Gastrocnemius medialis (tissue), 4 donors: ENCODE measurements around the gene DPYSL5. TPM values are rescaled to one million over a fixed set of nuclear protein-coding genes. Genes with fewer than 3 reads are reported as not detected.

ENCODE experiments used
- ATAC-seq, 2 donors: fragments of 150-250 bp; one replicate each; pipeline ENCODE4 v1.9.1; 2016
- DNase-seq, 2 donors: peaks; one replicate each; pipeline ENCODE4 v3.0.0-alpha.2; 2019
- H3K27ac ChIP-seq, 4 donors: fragments of 200-600 bp; sonication (generic); 1 replicate in 1 of 4; 2 replicates in 3 of 4; pipeline ENCODE4 v1.5.1; 2016 to 2018; ENCODE audit warnings: mild to moderate bottlenecking in 2 of 4, moderate library complexity in 1 of 4
- H3K27me3 ChIP-seq, 3 donors: fragments of 200-600 bp; sonication (generic) in 2 of 3; 1 replicate in 1 of 3; 2 replicates in 2 of 3; pipeline versions ENCODE4 v1.5.1 to v1.6.0; 2016 to 2019; ENCODE audit warnings: mild to moderate bottlenecking in 1 of 3, moderate library complexity in 1 of 3
- H3K36me3 ChIP-seq, 2 donors: fragments of 200-600 bp; sonication (generic) in 1 of 2; one replicate each; pipeline ENCODE4 v1.5.1; 2017 to 2018
- H3K4me1 ChIP-seq, 2 donors: fragments of 200-600 bp; sonication (generic) in 1 of 2; one replicate each; pipeline ENCODE4 v1.5.1; 2016 to 2017; ENCODE audit warnings: mild to moderate bottlenecking in 2 of 2
- H3K4me3 ChIP-seq, 4 donors: fragments of 200-600 bp; sonication (generic) in 3 of 4; 1 replicate in 1 of 4; 2 replicates in 3 of 4; pipeline ENCODE4 v1.5.1; 2016 to 2019; ENCODE audit warnings: mild to moderate bottlenecking in 2 of 4
- H3K9me3 ChIP-seq, 3 donors: fragments of 200-600 bp; sonication (generic) in 2 of 3; 1 replicate in 1 of 3; 2 replicates in 2 of 3; pipeline ENCODE4 v1.5.1; 2016 to 2019
- POLR2A ChIP-seq, 2 donors: fragments of 450-650 bp; IDR thresholded peaks; one replicate each; pipeline ENCODE4 v1.6.1; 2017; ENCODE audit warnings: antibody characterized with exemption in 2 of 2, mild to moderate bottlenecking in 2 of 2, moderate library complexity in 2 of 2
- in situ Hi-C, 4 donors: fragments of 200-750 bp; cut with MboI; loops; one replicate each; pipeline versions ENCODE4 v1.15.0 to v1.8.0; 2017; ENCODE audit warnings: low sequenced_read_pairs in 4 of 4
- intact Hi-C: fragments of 100-400 bp; cut with DNase I; formaldehyde crosslinking; loops from one replicate; pipeline ENCODE4 v1.15.1; 2023; ENCODE audit warnings: low total_unique reads
- total RNA-seq, 4 donors: library from RNA; depleted of rRNA; stranded (reverse); fragments of >200 nt; gene quantifications; one replicate each; pipeline versions ENCODE4 v1.1.0 to v1.2.3, GENCODE V29; 2016
- TF ChIP-seq, protein P1 (sequence below), 5 experiments: fragments of 450-650 bp in 3 of 5; fragments of 200-600 bp in 2 of 5; sonication (generic) in 2 of 5; IDR thresholded peaks in 4 of 5; conservative IDR thresholded peaks in 1 of 5; 1 replicate in 4 of 5; 2 replicates in 1 of 5; pipeline ENCODE4 v1.5.1; 2016 to 2019; ENCODE audit warnings: antibody characterized with exemption in 5 of 5, mild to moderate bottlenecking in 3 of 5, moderate library complexity in 3 of 5

The DPYSL5 gene
- total RNA-seq, 4 donors from 2014 or later: not detected

DNA sequence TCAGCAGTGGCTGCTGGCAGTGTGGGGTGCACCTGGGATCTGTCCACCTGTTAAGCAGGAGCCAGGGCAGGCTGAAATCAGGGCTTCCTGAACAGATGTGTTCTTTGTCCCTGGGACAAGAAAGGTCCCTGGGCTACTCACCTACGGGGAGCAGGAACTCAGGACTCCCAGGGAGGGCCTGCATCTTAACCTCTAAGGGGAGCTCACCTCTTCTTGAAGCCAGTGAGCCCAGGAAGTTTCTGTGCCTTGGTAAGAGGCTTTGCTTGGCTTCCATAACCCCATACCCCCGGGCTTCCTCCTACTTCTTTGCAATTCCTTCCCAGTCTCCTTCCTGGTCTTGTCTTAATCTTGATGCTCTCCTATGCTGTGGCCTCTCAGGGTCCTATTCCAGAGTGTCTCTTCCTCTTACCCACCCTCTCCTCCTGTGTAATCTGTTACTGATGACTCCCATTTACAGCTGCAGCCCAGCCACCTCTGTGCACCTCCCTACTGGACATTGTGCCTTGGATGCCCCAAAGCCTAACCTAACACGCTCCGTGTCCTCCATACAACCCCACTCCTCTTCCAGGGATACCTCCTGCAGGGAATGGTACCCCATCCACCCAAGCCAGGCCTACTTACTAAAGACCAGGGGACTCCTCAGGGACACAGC lies 66.9 kb downstream of the DPYSL5 start:
- ATAC-seq (no peak), DNase-seq (no peak)
- no peak overlapping the region for H3K27ac ChIP-seq
- H3K9me3 ChIP-seq: no peaks in the 10 kb centered on the region
- intact Hi-C loops: no loop called here
- H3K4me1 ChIP-seq: no peaks in the 10 kb centered on the region
- no peaks in the 10 kb centered on the region for H3K36me3 ChIP-seq
- in situ Hi-C loops: no loop called here
- no peak overlapping the region for H3K4me3 ChIP-seq
- TF ChIP-seq POLR2A (IDR thresholded peaks at IDR 0.05): no peak
- TF ChIP-seq, protein P1, sequence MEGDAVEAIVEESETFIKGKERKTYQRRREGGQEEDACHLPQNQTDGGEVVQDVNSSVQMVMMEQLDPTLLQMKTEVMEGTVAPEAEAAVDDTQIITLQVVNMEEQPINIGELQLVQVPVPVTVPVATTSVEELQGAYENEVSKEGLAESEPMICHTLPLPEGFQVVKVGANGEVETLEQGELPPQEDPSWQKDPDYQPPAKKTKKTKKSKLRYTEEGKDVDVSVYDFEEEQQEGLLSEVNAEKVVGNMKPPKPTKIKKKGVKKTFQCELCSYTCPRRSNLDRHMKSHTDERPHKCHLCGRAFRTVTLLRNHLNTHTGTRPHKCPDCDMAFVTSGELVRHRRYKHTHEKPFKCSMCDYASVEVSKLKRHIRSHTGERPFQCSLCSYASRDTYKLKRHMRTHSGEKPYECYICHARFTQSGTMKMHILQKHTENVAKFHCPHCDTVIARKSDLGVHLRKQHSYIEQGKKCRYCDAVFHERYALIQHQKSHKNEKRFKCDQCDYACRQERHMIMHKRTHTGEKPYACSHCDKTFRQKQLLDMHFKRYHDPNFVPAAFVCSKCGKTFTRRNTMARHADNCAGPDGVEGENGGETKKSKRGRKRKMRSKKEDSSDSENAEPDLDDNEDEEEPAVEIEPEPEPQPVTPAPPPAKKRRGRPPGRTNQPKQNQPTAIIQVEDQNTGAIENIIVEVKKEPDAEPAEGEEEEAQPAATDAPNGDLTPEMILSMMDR (IDR thresholded peaks at IDR 0.05 in 4 of 5, conservative IDR thresholded peaks at IDR 0.05 in 1 of 5): no peak
- H3K27me3 ChIP-seq: peaks cover 12 to 22% (median 20%) of the 10 kb centered on the region in 3 donors

DNA sequence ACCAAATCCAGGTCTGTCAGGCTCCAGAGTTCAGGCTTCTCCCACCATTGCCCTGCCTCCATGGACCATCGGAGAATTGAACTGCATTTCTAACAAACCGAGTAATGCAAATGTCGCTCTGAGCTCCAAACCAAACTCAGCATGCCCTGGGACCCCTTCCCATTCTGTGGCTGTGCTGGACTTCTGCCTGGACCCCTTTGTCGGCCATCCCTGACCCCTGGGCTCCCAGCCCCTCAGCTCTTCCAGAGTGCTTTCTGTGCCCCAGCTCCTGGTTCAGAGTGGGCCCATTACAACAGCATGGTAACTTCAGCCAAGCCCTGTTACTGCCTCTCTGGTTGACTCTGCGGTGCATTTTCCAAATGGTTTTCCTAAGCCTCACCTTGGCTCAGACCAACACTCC lies 67.4 kb downstream of the DPYSL5 start:
- intact Hi-C loops: no loop called here
- Histone ChIP-seq H3K4me1 (no peaks in the 10 kb centered on the region), H3K36me3 (no peaks in the 10 kb centered on the region), H3K27ac (no peak overlapping the region), H3K9me3 (no peaks in the 10 kb centered on the region), H3K27me3 (peaks cover 12 to 22% (median 20%) of the 10 kb centered on the region in 3 donors), H3K4me3 (no peak overlapping the region)
- DNase-seq (no peak), ATAC-seq (no peak)
- TF ChIP-seq, protein P1 (IDR thresholded peaks at IDR 0.05 in 4 of 5, conservative IDR thresholded peaks at IDR 0.05 in 1 of 5): no peak
- TF ChIP-seq POLR2A (IDR thresholded peaks at IDR 0.05): no peak
- in situ Hi-C loops: no loop called here

DNA sequence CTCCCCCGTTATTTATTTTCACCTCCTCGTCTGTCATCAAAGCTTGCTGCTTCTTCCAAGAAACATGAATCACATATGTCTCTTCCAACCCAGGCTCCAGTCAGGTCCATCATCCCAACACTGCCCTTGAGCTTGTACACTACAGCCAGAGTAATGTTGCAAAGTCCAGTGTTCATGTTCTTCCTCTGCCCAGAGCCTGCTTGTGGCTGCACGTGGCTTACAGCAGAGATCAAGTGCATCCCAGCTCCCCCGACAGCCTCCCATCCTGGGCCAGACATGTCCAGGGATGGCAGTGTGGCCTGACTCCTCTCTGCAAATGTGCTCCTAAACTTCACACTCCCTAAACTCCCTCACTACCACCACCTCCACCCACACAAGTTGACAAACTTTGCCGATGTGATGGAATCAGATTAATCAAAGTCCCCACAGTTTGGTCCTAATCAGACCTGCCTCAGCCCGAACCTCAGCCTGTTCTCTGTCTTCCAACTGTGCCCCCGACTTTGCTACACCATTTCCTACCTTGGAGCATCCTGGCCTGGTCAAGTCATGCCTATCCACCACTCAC lies 68.3 kb downstream of the DPYSL5 start:
- Histone ChIP-seq H3K27me3 (peaks cover 12 to 22% (median 20%) of the 10 kb centered on the region in 3 donors), H3K4me3 (no peak overlapping the region), H3K36me3 (no peaks in the 10 kb centered on the region), H3K27ac (no peak overlapping the region), H3K9me3 (no peaks in the 10 kb centered on the region), H3K4me1 (no peaks in the 10 kb centered on the region)
- in situ Hi-C loops (no loop called here), intact Hi-C loops (no loop called here)
- DNase-seq: no peak
- no peak for TF ChIP-seq POLR2A (IDR thresholded peaks at IDR 0.05)
- TF ChIP-seq, protein P1 (IDR thresholded peaks at IDR 0.05 in 4 of 5, conservative IDR thresholded peaks at IDR 0.05 in 1 of 5): no peak
- no peak for ATAC-seq

DNA sequence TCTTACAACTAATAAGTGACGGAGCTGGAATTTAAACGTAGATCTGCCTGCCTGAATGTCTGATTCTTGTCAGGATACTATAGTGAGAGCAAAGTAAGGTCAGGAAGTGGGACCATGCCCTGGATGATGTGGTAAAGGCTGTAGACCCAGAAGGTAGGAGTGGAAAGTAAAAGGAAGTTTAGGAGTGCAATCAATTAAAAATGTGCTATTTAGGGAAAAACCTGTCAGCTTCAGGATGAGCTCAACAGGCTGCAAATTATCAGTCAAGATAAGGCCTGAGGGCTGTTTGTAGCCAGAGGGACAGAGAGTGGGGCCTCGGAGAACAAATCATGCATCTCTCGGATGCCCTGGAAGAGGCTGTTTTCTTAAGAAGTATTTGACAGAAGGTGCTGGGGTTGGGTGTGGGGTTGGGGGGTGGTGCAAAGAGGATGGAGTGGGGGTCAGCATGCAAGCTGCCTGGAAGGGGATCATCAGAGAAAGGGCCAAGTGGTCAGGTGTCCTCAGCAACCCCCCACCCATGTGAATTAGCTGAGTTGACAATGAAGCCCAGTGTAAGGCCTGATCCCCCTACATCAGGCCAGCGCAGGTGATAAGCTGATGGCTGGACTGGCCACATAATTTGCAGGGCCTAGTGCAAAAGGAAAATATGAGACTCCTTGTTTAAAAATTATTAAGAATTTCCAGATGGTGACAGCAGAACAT lies 69.4 kb downstream of the DPYSL5 start:
- Histone ChIP-seq H3K27me3 (peaks cover 7 to 13% (median 12%) of the 10 kb centered on the region in 3 donors), H3K4me1 (no peaks in the 10 kb centered on the region), H3K9me3 (no peaks in the 10 kb centered on the region), H3K36me3 (no peaks in the 10 kb centered on the region), H3K4me3 (no peak overlapping the region), H3K27ac (no peak overlapping the region)
- in situ Hi-C loops (no loop called here), intact Hi-C loops (no loop called here)
- ATAC-seq (no peak), DNase-seq (no peak)
- TF ChIP-seq, protein P1 (IDR thresholded peaks at IDR 0.05 in 4 of 5, conservative IDR thresholded peaks at IDR 0.05 in 1 of 5): no peak
- TF ChIP-seq POLR2A (IDR thresholded peaks at IDR 0.05): no peak
